Naive B cell (primary cell): Measurements from ENCODE around the gene EXOC2. TPM values are rescaled to one million over a fixed set of nuclear protein-coding genes. Genes with fewer than 3 reads are reported as not detected.

ENCODE experiments used
- ATAC-seq, 2 donors: fragments of 150-1000 bp; cut with Tn5 transposase; 2 replicates each; pipeline ENCODE4 v1.10.0; 2021; ENCODE audit warnings: low read depth in 2 of 2, mild to moderate bottlenecking in 2 of 2, moderate library complexity in 2 of 2
- DNase-seq: peaks from one replicate; pipeline ENCODE4 v3.0.0; 2022
- H3K27ac Mint-ChIP-seq, 6 donors: one replicate each; pipeline ENCODE4 v1.8.0; 2020 to 2022; ENCODE audit warnings: mild to moderate bottlenecking in 6 of 6, mixed read lengths in 6 of 6, moderate library complexity in 5 of 6, inconsistent platforms in 2 of 6
- H3K27me3 Mint-ChIP-seq, 3 donors: one replicate each; pipeline ENCODE4 v1.8.0; 2021 to 2022; ENCODE audit warnings: mixed read lengths in 3 of 3, mild to moderate bottlenecking in 1 of 3
- H3K36me3 Mint-ChIP-seq, 2 donors: one replicate each; pipeline ENCODE4 v1.8.0; 2020 to 2022; ENCODE audit warnings: mixed read lengths in 2 of 2, inconsistent platforms in 1 of 2, mild to moderate bottlenecking in 1 of 2
- H3K4me1 Mint-ChIP-seq, 3 donors: one replicate each; pipeline ENCODE4 v1.8.0; 2020 to 2022; ENCODE audit warnings: mixed read lengths in 3 of 3, inconsistent platforms in 1 of 3, mild to moderate bottlenecking in 1 of 3, moderate library complexity in 1 of 3
- H3K4me3 Mint-ChIP-seq, 8 donors: one replicate each; pipeline ENCODE4 v1.8.0; 2020 to 2022; ENCODE audit warnings: mild to moderate bottlenecking in 8 of 8, mixed read lengths in 8 of 8, moderate library complexity in 8 of 8, inconsistent platforms in 2 of 8
- H3K9me3 Mint-ChIP-seq, 7 donors: one replicate each; pipeline ENCODE4 v1.8.0; 2020 to 2022; ENCODE audit warnings: mixed read lengths in 7 of 7, mild to moderate bottlenecking in 5 of 7, inconsistent platforms in 2 of 7, moderate library complexity in 1 of 7
- polyA plus RNA-seq, 6 donors: library from polyadenylated mRNA; unstranded; fragments of 300-500 nt; fragmentation: Illumina TruSeq; gene quantifications; one replicate each; pipeline ENCODE4 v1.2.3, GENCODE V29; 2021; ENCODE audit warnings: low read depth in 6 of 6

The EXOC2 gene
- polyA plus RNA-seq, 6 donors from 2014 or later: 18.0 to 34.8 (median 28.6) TPM

GRCh38 chr6:496649-497048 is 196.3 kb downstream of the EXOC2 start:
- no peak for ATAC-seq
- H3K4me1 Mint-ChIP-seq: peaks cover 12 to 17% (median 15%) of the 10 kb centered on the region in 3 donors
- peaks cover 0 to 5% (median 0%) of the 10 kb centered on the region in 7 donors for H3K9me3 Mint-ChIP-seq
- H3K36me3 Mint-ChIP-seq: peaks cover 0 to 19% of the 10 kb centered on the region in 2 donors
- no peak overlapping the region for H3K4me3 Mint-ChIP-seq
- no peak overlapping the region for H3K27ac Mint-ChIP-seq
- no peaks in the 10 kb centered on the region for H3K27me3 Mint-ChIP-seq
- no peak for DNase-seq

GRCh38 chr6:494394-494793 is 198.5 kb downstream of the EXOC2 start:
- peaks cover 20 to 33% (median 27%) of the 10 kb centered on the region in 3 donors for H3K4me1 Mint-ChIP-seq

GRCh38 chr6:493840-494239 is 199.1 kb downstream of the EXOC2 start:
- H3K27me3 Mint-ChIP-seq: no peaks in the 10 kb centered on the region
- peaks cover 22 to 33% (median 29%) of the 10 kb centered on the region in 3 donors for H3K4me1 Mint-ChIP-seq
- peaks cover 0 to 5% (median 0%) of the 10 kb centered on the region in 7 donors for H3K9me3 Mint-ChIP-seq
- ATAC-seq (no peak), DNase-seq (no peak)
- H3K27ac Mint-ChIP-seq: no peak overlapping the region
- peaks cover 0 to 19% of the 10 kb centered on the region in 2 donors for H3K36me3 Mint-ChIP-seq
- H3K4me3 Mint-ChIP-seq: no peak overlapping the region

More at GRCh38 chr6:494394-494793, 198.5 kb downstream of the EXOC2 start:
- H3K4me3 Mint-ChIP-seq: no peak overlapping the region
- DNase-seq: no peak
- H3K36me3 Mint-ChIP-seq: peaks cover 0 to 19% of the 10 kb centered on the region in 2 donors
- no peak overlapping the region for H3K27ac Mint-ChIP-seq
- peaks cover 0 to 5% (median 0%) of the 10 kb centered on the region in 7 donors for H3K9me3 Mint-ChIP-seq
- H3K27me3 Mint-ChIP-seq: no peaks in the 10 kb centered on the region
- ATAC-seq: no peak

DNA sequence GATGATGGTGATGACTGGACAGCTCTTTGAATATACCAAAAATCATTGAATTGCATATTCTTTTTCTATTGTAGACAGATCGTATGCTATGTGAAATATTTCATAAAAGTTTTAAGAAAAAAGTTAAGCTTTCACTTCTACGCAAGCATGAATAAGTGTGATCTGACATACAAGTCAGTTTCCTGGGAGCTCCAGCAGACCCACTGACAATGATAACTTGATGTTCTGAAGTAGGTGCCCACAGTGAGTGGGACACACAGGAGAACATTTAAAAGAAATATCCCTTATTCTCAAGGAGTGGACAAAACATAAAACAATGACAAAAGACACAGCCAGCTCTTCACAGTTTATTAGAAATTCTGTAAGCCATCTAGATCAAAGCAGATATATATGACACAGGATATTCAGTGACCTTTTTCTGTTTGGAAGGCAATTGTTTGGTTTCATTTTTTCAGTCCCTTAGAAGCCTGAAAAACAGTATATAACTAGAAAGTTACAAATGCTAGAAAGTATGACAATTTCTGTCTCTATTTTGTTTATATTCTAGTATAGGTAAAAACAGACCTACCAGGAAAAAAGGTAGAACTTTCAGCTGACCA is 200.0 kb downstream of the EXOC2 start:
- H3K4me1 Mint-ChIP-seq: peaks cover 23 to 37% (median 36%) of the 10 kb centered on the region in 3 donors
- DNase-seq: no peak
- peak overlapping the region in 2 of 6 donors; percentile 4 to 56 for H3K27ac Mint-ChIP-seq
- no peak for ATAC-seq
- H3K4me3 Mint-ChIP-seq: no peak overlapping the region
- no peaks in the 10 kb centered on the region for H3K27me3 Mint-ChIP-seq
- H3K9me3 Mint-ChIP-seq: peaks cover 0 to 5% (median 0%) of the 10 kb centered on the region in 7 donors
- H3K36me3 Mint-ChIP-seq: peaks cover 0 to 19% of the 10 kb centered on the region in 2 donors

- DNase-seq (no peak), ATAC-seq (no peak)
- Mint-ChIP-seq H3K9me3 (peaks cover 0 to 5% (median 0%) of the 10 kb centered on the region in 7 donors), H3K4me3 (no peak overlapping the region), H3K27ac (peak overlapping the region in 2 of 6 donors; percentile 56 to 69), H3K36me3 (peaks cover 0 to 19% of the 10 kb centered on the region in 2 donors), H3K4me1 (peaks cover 26 to 44% (median 39%) of the 10 kb centered on the region in 3 donors), H3K27me3 (no peaks in the 10 kb centered on the region)
These were observed 200.8 kb downstream of the EXOC2 start for GRCh38 chr6:492178-492577.

DNA sequence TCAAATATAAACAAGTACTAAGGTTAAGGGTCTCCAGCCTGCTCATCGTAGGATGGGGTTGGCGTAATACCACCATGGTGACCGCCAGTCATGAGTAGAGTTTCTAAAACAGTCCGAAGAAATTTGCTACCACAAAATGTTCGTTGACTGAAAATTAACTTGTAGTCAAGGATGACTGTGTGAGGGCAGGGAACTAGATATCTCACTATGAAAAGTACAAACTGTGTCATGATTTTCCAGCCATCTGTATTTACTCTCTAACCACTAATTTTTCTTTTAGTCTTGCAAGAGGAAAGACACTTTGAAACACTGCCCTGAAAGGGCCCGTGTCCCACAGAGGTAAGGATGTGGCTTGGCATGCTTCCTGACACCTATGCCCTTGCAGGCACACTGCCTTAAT is 201.7 kb downstream of the EXOC2 start:
- DNase-seq: no peak
- ATAC-seq: no peak
- peaks cover 0 to 5% (median 0%) of the 10 kb centered on the region in 7 donors for H3K9me3 Mint-ChIP-seq
- H3K27ac Mint-ChIP-seq: peak overlapping the region in 4 of 6 donors; percentile 37 to 82 (median 64)
- H3K4me3 Mint-ChIP-seq: peak overlapping the region in 2 of 8 donors; percentile 35 to 59
- peaks cover 0 to 19% of the 10 kb centered on the region in 2 donors for H3K36me3 Mint-ChIP-seq
- no peaks in the 10 kb centered on the region for H3K27me3 Mint-ChIP-seq
- H3K4me1 Mint-ChIP-seq: peaks cover 28 to 50% (median 39%) of the 10 kb centered on the region in 3 donors

DNA sequence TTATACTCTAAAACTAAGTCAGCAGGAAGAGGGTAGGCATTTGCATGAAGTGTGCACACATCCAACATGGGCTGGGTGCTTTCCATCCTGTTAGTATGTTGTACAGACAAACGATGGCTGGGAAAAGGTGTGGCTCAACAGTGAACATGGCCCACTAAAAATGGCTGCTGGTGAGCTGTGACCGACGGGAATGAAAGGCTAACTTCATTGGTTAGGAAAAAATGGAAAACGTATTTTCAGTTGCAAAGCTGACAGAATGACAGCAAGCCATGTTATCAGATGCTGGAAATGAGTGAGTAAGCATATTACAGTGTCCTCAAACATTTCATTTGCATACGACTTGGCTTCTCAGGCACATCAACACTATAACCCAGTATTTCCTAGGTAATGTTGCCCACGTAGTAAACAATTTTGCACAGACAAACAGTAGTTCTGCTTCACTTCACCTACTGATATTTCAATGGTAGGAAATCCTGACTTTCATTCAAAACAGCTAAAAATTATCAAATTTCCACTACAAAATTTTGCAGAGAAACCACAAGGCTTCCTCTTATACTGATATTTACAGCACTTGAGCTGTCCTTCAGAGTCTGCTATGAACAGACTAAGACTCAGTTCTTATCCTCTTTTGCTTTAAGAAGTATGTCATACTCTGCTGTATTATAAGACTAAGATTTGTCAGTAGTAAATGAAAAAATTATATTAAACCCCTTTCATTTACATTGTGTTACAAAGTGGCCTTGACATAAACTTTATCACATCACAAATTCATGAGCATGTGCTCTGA is 202.5 kb downstream of the EXOC2 start:
- Mint-ChIP-seq H3K4me3 (peak overlapping the region in 6 of 8 donors; percentile 11 to 61 (median 54)), H3K4me1 (peaks cover 28 to 58% (median 39%) of the 10 kb centered on the region in 3 donors), H3K9me3 (peaks cover 0 to 5% (median 0%) of the 10 kb centered on the region in 7 donors), H3K27ac (peak overlapping the region; percentile 56 to 92 (median 72)), H3K27me3 (no peaks in the 10 kb centered on the region), H3K36me3 (peaks cover 0 to 11% of the 10 kb centered on the region in 2 donors)
- ATAC-seq (peak; percentile 28 to 40), DNase-seq (no peak)

- Mint-ChIP-seq H3K4me1 (peaks cover 28 to 58% (median 39%) of the 10 kb centered on the region in 3 donors), H3K36me3 (peaks cover 0 to 9% of the 10 kb centered on the region in 2 donors), H3K4me3 (peak overlapping the region in 5 of 8 donors; percentile 46 to 68 (median 57)), H3K27ac (peak overlapping the region in 4 of 6 donors; percentile 56 to 91 (median 86)), H3K27me3 (no peaks in the 10 kb centered on the region), H3K9me3 (peaks cover 0 to 5% (median 0%) of the 10 kb centered on the region in 7 donors)
- ATAC-seq: no peak
- no peak for DNase-seq
These were observed 203.2 kb downstream of the EXOC2 start for GRCh38 chr6:489762-490161.

GRCh38 chr6:489001-489400 is 203.9 kb downstream of the EXOC2 start:
- Mint-ChIP-seq H3K36me3 (peaks cover 0 to 15% of the 10 kb centered on the region in 2 donors), H3K4me3 (peak overlapping the region; percentile 13 to 80 (median 49)), H3K27ac (peak overlapping the region; percentile 26 to 94 (median 88)), H3K27me3 (no peaks in the 10 kb centered on the region), H3K9me3 (peaks cover 0 to 5% (median 0%) of the 10 kb centered on the region in 7 donors), H3K4me1 (peaks cover 30 to 58% (median 39%) of the 10 kb centered on the region in 3 donors)
- DNase-seq (peak; percentile 34), ATAC-seq (peak in 1 of 2 donors; percentile 19)

DNA sequence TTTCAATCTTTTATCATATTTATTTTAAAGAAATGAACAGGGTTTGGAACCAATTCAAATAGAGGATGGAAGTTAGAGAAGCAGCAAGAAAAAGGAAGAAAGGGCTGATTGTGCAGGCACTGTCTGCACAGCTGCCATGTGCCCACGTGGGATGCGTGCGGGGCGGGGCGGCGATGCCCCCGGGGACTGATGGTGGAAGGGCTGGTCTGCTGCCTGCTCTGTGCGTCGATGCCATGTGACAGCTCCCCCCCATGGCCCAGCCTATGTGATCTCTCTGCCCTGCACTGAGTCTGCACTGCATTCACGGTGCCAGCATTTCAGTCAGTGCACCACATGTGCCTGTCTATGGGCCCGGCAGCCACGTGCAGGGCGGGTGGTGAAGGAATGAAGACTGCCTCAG is 205.0 kb downstream of the EXOC2 start:
- peak; percentile 86 for DNase-seq
- H3K4me1 Mint-ChIP-seq: peaks cover 31 to 58% (median 39%) of the 10 kb centered on the region in 3 donors
- no peaks in the 10 kb centered on the region for H3K27me3 Mint-ChIP-seq
- peak; percentile 92 to 97 for ATAC-seq
- peaks cover 0 to 15% of the 10 kb centered on the region in 2 donors for H3K36me3 Mint-ChIP-seq
- H3K4me3 Mint-ChIP-seq: peak overlapping the region in 7 of 8 donors; percentile 22 to 86 (median 69)
- H3K9me3 Mint-ChIP-seq: peaks cover 0 to 5% (median 0%) of the 10 kb centered on the region in 7 donors
- peak overlapping the region; percentile 31 to 98 (median 93) for H3K27ac Mint-ChIP-seq

- Mint-ChIP-seq H3K4me1 (peaks cover 28 to 48% (median 29%) of the 10 kb centered on the region in 3 donors), H3K27ac (peak overlapping the region in 1 of 6 donors; percentile 52), H3K27me3 (no peaks in the 10 kb centered on the region), H3K36me3 (peaks cover 0 to 6% of the 10 kb centered on the region in 2 donors), H3K4me3 (peak overlapping the region in 3 of 8 donors; percentile 35 to 59 (median 47)), H3K9me3 (no peaks in the 10 kb centered on the region)
- ATAC-seq: no peak
- no peak for DNase-seq
These were observed 207.2 kb downstream of the EXOC2 start for GRCh38 chr6:485655-486170.

- Mint-ChIP-seq H3K4me3 (no peak overlapping the region), H3K27me3 (no peaks in the 10 kb centered on the region), H3K36me3 (peaks cover 0 to 6% of the 10 kb centered on the region in 2 donors), H3K9me3 (no peaks in the 10 kb centered on the region), H3K27ac (no peak overlapping the region), H3K4me1 (peaks cover 20 to 39% (median 21%) of the 10 kb centered on the region in 3 donors)
- no peak for DNase-seq
- ATAC-seq: no peak
These were observed 208.2 kb downstream of the EXOC2 start for GRCh38 chr6:484746-485145.

GRCh38 chr6:484086-484745 is 208.7 kb downstream of the EXOC2 start:
- Mint-ChIP-seq H3K9me3 (no peaks in the 10 kb centered on the region), H3K4me3 (no peak overlapping the region), H3K36me3 (peaks cover 0 to 6% of the 10 kb centered on the region in 2 donors), H3K27me3 (no peaks in the 10 kb centered on the region), H3K4me1 (peaks cover 14 to 33% (median 16%) of the 10 kb centered on the region in 3 donors), H3K27ac (peak overlapping the region in 2 of 6 donors; percentile 10 to 69)
- DNase-seq: no peak
- no peak for ATAC-seq
